Upper lobe of left lung (tissue), 4 donors: ENCODE results near the gene CDH13.

ENCODE experiments used
- CTCF ChIP-seq, 6 experiments: fragments of 450-650 bp in 4 of 6; fragments of 200-600 bp in 2 of 6; sonication (generic) in 2 of 6; IDR thresholded peaks; one replicate each; pipeline ENCODE4 v1.5.1; 2016 to 2019; ENCODE audit warnings: antibody characterized with exemption in 6 of 6
- EP300 ChIP-seq, 4 donors: sonication (generic); formaldehyde crosslinking; IDR thresholded peaks; one replicate each; pipeline ENCODE4 v1.5.1; 2017; ENCODE audit warnings: antibody characterized with exemption in 4 of 4, control low read depth in 2 of 4
- POLR2A ChIP-seq, 4 donors: fragments of 450-650 bp; IDR thresholded peaks; one replicate each; pipeline ENCODE4 v1.5.1; 2016 to 2017; ENCODE audit warnings: antibody characterized with exemption in 4 of 4, mild to moderate bottlenecking in 2 of 4

- TF ChIP-seq CTCF (IDR thresholded peaks at IDR 0.05) (no peak), POLR2A (IDR thresholded peaks at IDR 0.05) (no peak), EP300 (IDR thresholded peaks at IDR 0.05) (no peak)
Measured at GRCh38 chr16:83700918-83701317, 1074.1 kb downstream of the CDH13 start.
